Stimulated activated CD8-positive, alpha-beta memory T cell treated with anti-CD3 and anti-CD28 coated beads, Interleukin-12 subunit alpha, Interleukin-12 subunit beta, amount 100 ng/mL, for 1 hour (primary cell): ENCODE results near the gene ACKR4.
"Not testable (repeated sequence)": the region's sequence is repeated elsewhere in the genome, so short reads cannot be mapped to it uniquely, and the experiment has no call there.

Experiments used
- DNase-seq: peaks from one replicate; pipeline ENCODE4 v3.0.0-alpha.2; 2020; ENCODE audit warnings: low read depth

ACKR4 gene

DNA sequence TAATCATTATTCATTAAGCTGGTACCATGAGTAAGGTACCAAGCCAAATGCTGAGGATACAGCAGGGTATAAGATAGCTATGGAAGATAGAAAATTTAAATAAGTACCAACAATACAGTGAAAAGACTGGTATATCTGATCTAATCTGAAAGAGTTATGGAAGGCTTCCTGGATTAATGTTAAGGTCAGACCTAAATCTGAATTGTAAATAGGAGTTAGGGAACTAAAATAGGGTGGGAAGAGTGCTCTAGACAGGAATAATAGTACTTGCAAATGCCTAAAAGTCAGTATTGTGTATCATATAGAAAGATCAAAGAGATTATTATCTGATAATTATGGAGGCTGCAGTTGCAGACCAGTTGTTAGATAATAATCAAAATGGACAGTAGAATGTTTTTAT lies 2.6 kb upstream of the ACKR4 start:
- no peak for DNase-seq

DNA sequence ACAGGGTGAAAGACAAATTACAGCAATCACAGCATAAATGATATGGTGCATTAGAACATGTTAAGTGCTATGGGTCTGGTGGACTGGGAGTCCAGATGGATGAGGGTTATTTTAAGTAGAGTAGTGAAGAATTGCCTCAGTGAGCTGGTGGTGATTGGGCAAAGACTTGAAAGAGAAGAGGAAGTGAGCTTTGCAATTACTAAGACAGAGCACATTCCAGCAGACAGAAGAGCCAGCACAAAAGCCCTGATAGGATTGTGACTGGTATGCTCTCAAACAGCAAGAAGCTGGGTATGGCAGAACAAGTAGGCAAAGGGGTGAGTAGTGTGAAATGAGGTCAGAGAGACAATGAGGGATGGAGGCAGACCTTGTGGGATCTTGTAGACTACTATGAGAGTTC lies 2.1 kb upstream of the ACKR4 start:
- DNase-seq = no peak

DNA sequence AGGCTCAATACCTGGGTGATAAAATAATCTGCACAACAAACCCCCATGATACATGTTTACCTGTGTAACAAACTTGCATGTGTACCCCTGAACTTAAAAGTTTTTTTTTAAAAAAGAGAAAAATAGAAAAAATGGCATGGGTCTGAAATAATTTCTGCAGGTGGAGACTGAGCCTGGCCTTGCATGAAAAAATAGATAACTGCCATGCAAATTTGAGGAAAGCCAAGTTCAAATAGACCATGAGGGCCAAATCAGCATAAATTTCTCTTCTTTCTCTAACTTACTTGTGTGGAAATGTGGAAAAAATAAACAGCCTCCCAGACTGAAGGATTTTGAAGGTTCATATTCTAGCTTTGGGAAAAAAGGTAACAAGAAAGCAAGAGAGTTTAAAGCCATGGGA lies 744 bp upstream of the ACKR4 start:
- no peak for DNase-seq

DNA sequence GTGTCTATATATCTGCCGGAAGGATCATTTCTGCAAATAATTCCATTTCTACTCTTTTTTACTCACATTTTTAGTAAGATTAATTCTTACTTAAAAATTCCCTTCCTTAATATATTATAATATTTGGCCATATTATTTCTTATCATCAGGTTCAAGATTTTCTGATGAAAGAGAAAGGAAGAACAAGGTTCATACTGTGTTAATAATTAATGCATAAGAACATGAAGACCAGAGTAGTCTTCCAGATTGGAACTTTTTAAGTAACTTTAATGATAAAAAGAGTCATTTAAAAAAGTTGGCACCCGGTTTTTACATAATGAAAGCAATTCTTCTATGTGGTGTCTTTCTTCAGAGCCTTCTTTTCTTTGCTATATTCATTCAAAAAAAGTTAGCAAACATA lies 590 bp downstream of the ACKR4 start:
- DNase-seq = no peak

DNA sequence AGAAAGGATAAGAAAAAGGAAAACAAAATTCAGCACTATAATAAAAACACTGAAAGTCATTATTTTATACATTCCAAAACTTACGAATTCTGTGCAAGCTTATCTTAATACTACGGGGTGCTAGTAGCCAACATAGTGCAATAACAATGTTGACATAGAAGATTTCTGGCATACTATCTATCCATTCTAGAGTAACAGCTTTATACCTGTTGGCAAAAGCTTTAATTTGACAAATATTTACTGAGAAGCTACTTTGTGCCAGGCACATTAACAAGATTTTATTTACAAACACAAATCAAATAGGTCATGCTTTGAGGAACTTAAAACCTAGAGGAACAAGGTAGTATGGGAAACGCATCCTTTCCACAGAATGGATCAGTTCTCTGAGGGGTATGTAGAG lies 1.1 kb downstream of the ACKR4 start:
- no peak for DNase-seq

DNA sequence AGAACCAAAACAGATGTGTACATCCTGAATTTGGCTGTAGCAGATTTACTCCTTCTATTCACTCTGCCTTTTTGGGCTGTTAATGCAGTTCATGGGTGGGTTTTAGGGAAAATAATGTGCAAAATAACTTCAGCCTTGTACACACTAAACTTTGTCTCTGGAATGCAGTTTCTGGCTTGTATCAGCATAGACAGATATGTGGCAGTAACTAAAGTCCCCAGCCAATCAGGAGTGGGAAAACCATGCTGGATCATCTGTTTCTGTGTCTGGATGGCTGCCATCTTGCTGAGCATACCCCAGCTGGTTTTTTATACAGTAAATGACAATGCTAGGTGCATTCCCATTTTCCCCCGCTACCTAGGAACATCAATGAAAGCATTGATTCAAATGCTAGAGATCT lies 3.5 kb downstream of the ACKR4 start:
- DNase-seq = not testable (repeated sequence)

DNA sequence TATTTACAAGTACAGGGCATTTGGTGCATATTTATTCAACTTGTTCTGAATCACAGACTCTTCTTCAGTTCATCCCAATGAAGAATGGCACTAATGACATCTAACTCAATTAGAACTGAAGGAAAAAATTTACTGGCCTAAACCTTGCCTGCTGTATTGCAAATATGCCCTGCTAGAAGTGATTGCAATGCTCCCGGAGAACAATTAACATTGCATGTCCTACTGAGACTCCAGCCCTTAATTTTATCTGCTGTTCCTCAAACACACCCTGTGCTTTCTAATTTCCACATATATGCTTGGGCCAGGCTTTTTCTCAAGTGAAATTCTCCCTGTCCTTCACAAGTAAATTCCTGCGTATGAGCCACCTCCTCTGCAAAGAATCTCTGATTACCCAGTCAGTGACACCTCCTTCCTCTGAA lies 8.3 kb downstream of the ACKR4 start:
- DNase-seq = no peak

DNA sequence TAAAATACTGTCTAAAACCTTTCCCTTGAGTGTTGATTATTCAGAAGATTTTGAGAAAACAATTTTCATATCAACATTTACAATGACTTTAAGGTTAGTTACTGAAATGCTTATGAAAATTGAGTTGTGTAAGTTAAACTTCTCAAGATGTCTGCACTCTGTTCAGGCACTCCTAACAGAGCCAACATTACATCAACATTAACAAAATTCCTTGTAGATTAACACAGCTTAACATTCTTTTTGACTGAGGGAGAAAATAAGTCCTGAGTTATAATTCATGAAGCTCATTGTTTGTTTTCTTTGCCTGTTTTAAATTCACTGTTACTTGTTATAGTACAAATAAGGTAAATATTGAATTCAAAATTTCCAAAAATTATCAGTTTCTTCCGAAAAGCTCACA lies 9.0 kb downstream of the ACKR4 start:
- no peak for DNase-seq

DNA sequence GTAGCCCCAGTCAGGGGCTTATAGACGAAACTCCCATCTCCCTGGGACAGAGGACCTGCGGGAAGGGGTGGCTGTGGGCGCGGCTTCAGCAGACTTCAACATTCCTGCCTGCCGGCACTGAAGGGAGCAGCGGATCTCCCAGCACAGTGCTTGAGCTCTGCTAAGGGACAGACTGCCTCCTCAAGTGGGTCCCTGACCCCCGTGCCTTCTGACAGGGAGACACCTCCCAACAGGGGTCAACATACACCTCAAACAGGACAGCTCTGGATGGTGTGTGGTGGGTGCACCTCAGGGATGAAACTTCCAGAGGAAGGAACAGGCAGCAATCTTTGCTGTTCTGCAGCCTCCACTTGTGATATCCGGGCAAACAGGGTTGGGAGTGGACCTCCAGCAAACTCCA lies 9.6 kb downstream of the ACKR4 start:
- DNase-seq = not testable (repeated sequence)

DNA sequence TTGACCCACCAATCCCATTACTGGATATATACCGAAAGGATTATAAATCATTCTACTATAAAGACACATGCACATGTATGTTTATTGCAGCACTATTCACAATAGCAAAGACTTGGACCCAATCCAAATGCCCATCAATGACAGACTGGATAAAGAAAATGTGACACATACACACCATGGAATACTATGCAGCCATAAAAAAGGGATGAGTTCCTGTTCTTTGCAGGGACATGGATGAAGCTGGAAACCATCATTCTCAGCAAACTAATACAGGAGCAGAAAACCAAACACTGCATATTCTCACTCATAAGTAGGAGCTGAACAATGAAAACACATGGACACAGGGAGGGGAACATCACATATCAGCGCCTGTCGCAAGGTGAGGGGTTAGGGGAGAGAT lies 18.2 kb downstream of the ACKR4 start:
- not testable (repeated sequence) for DNase-seq

DNA sequence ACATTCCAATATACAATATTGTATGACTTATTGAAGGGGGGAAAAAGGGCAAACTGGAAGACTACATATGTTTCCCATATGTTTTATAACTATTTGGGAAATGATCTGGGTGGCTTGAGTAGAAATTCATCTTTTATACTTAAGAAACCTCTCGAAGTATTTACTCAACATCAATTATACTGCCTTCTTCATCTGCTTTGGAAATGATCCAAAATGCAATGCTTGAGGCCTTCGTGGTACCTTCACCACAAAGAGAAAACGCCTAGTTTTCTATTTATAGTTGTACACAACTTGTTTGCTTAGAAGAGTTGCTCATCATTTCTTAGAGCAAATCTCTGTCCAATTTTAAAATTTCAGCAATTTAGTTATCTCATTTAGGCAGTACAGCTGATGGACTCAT lies 18.8 kb downstream of the ACKR4 start:
- DNase-seq = no peak

DNA sequence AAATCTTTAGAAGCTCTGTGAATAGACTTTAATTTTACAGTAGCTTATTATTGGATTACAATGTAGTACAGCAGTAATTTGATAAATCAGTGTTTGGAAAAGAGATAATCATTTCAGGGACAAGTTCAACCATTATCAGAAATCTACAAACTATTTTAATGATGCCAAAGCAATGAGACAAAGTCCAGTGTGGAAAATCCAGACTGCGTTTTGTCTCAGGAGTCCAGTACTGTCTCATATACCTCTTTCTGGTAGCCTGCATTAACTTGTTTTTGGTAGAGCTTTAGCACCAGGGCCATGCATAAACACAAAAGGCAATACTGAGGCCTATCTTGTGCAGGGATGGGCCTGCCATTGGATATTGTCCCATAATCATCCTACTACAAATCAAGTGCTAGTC lies 19.7 kb downstream of the ACKR4 start:
- no peak for DNase-seq

DNA sequence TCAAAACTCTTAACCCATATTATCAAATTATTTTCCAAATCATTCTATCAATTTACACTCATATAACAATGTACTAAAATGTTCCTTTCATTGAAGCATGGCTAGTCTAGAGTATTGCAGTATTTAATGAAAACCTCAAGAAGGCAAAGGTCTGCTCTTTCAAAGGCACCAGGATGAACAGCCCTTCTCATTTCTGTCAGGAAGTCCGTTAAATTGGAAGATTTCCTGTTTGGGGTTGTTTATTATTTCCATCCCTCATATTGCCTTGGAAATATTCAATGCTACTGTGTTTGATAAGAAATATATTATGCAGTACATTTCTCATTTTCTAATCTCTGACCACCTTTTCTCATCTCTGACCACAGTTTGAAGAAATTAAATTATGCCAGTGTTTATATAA lies 25.1 kb downstream of the ACKR4 start:
- DNase-seq = no peak

DNA sequence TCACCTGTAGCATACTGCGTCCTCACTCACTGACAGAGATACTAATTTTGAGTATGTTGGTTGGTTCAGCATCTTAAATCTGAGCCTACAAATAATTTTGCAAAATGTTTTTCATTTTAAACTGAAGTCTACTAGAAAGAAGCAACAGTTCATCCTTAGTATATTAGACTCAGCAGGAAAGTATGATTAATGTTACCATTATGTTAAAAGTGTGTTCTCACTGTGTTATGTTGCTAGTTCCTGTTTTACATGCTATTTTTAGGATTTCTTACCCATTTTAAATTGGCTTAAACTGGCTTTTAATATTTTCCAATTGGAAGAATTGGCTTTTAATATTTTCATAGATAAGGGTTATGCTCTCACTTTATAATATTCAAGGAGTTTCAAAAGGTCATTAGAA lies 25.7 kb downstream of the ACKR4 start:
- no peak for DNase-seq

DNA sequence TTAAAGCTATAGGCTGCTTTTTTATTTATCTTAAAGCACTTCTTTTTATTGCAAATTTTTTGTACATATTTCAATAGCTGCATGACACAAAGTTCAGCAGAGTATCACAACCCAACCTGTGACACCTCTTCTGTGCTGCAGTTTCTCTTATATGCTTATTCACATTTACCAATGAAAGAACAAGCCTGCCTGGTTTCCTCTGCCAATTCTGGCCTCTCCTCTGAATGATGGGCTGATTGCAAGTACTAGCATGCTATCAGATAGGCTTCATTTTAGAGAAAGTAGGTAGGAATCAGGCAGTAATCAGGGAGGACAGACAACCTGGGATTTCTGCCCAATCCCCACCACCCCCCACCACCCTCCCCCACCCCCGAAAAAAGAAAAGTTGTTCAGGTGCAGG lies 26.6 kb downstream of the ACKR4 start:
- DNase-seq = no peak

DNA sequence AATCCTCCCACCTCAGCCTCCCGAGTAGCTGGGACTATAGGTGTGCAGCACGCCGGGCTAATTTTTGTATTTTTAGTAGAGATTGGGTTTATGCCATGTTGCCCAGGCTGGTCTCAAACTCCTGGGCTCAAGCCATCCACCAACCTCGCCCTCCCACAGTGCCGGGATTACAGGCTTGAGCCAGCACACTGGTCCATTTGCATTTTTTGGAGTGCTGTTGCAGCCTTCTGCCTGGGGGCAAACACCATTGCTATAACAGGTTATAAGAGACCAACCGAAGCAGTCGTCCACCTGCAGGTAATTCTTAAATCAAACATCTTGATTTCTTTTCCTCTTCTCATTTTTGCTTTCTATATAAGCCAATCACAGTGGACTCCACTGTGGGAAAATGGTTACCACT lies 27.7 kb downstream of the ACKR4 start:
- no peak for DNase-seq

DNA sequence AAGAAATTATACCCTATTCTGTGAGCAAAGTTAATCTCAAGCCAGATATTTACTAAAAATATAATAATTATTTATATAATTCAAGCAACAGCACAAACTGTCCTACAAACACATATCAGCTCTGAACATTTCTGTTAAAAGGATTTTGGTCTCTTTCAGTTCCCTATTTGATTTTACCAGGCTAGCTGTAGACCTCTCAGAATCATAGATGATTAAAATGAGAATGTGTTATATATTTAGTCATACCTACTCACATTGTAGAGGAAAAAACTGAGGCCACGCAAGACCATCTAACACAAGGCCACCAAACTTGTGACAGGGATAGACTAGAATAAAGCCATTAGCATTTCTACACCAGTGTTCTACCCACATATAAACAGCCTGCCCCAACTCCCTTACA lies 28.5 kb downstream of the ACKR4 start:
- no peak for DNase-seq

DNA sequence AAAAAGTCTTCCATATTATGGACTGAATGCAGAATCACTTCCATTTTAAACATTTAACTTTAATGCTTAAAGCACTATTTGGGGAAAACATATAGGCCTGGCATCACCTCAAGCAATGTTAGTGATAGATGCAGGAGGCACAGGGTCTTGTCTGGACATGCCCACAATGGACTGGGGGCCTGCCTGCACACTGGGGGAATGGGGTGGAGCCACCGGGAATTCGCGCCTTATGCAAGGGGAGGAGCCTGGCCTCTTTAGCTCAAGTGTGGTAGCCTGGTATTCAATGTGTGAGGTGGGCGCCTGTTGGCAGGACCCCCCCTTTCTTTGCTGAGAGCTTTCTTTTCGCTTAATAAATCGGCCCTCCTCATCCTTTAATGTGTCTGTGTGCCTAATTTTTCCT lies 29.9 kb downstream of the ACKR4 start:
- no peak for DNase-seq

DNA sequence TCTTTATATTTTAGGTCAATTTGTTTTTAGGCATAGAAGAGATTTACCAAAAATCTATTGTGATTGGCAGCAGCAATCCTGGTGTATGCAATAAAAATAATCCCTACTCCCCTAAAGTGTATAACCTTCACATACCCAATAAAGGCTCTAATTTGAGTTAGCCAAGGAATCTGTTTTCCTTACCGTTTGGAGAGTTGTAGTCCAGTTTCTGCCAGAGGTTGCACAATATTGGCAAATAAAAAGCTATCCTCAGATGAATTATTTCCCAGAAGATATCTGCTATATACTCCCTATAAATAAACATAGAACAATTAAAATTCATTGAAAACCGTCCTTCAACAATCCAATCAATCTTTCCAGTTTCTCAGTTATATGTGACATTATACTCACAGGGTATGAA lies 31.1 kb downstream of the ACKR4 start:
- DNase-seq = no peak

DNA sequence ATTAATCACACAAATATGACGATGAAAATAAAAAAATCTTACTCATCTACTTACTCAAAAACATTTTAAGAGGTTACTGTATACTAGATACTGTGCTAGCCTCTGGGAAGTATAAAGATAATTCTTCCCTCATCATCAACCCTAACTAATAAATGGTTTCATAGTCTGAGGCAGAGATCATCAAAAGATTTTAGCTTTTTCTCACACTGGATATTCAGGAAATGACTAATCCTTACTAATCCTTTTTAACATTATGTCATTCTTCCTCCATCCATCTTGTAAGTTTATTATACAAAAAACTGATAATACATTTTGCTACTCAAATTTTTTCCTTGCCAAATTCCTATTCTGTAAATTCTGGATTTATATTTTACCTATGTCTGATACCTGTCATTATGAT lies 32.9 kb downstream of the ACKR4 start:
- DNase-seq = no peak

DNA sequence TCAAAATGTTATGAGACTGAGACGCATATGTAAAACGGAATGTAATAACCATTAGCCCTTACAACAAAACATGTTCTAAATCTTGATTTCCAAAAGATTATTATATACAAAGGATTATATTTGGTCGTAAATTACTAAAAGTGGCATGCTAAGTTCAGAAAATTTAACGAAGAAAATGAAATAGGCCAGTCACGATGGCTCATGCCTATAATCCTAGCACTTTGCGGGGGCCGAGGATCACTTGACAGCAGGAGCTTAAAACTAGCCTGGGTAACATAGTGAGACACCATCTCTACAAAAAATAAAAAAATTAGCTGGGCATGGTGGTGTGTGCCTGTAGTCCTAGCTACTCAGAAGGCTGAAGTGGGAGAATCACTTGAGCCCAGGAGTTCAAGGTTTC lies 33.5 kb downstream of the ACKR4 start:
- no peak for DNase-seq

DNA sequence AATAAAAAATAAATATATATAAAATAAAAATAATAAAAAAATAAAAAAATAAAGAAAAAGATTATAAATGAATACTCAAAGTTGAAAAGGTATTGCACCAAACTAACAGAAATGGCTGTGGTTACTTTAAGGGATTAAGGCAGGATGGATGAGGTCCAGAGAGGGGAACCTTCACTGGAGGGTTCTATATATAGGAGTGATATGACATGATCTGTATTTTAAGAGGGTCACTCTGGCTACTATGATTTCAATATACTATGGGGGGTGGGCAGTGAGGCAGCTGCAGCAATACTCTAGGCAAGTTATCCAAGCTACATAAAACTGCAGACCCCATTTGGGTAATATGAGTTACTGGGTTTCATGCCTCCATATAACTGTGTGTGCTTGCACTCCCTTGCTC lies 38.0 kb downstream of the ACKR4 start:
- DNase-seq = no peak

DNA sequence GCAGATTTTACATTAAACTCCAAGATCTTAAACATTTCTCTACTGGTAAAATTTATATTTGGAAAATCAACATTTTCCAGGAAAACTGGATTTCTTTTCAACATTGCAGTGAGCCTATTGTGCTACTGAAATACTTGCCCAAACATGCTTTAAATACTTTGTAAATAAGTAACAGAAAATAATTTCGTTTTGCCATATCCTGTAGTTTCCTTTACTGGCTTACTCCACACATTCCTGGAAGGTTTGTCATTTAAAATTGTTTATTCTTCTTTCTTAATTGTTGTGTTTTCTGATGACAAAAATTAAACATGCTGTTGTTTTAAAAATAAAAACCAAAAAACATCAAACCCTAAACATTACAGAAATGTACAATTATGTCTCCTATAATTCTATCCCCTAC lies 40.5 kb downstream of the ACKR4 start:
- DNase-seq = no peak

DNA sequence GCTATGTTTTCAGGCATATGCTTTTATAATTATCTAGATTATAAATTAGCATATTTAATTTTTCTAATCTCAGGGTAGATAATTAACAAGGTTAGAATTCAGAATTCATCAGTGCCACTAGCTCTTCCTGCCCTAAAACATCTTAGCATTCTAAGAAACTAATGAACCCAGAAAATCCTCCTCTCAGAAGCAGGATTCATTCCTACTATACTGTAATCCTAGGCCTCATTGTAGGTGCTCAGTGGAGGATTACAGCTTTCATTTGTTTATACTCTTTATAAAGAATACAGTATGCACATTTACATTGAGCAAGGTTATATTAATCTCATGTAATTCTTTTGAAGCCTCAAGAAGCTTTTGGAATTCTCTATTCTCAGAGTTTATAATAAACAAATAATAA lies 41.6 kb downstream of the ACKR4 start:
- no peak for DNase-seq

DNA sequence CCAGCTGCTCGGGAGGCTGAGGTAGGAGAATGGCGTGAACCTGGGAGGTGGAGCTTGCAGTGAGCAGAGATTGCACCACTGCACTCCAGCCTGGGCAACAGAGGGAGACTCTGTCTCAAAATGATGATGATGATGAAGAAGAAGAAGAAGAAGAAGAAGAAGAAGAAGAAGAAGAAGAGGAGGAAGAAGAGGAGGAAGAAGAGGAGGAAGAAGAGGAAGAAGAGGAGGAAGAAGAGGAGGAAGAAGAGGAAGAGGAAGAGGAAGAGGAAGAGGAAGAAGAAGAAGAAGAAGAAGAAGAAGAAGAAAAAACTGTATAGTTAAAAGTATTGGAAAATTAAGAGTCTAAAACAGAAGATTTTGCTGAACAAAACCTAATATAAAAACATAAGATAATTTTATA lies 44.4 kb downstream of the ACKR4 start:
- not testable (repeated sequence) for DNase-seq
